Measurements from ENCODE around the gene TBCEL. TPM values are rescaled to one million over a fixed set of nuclear protein-coding genes. Genes with fewer than 3 reads are reported as not detected.

Gene TBCEL
- polyA plus RNA-seq, 1 donor (not counting 4 experiments of a cell fraction or from before 2014, with no cell fraction given), result 15.1 TPM

DNA sequence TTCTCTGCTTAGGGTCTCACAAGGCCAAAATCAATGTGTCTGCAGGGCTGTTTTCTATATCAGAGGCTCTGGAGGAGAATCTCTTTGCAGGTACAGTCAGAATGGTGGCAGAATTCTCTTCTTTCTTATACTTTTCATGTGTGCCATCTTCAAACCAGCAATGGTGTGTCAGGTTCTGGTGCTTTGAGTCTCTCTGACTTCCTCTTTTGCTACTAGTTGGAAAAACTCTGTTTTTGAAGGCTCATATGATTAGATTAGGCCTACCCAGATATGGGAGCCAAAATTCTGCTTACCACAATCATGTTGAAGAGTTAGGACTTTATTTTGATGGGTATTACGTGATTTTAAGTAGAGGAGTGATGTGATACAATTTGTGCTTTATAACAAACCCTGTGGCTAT, 58.3 kb downstream of the TBCEL start:
- Histone ChIP-seq H3K4me3 (ENCODE audit: control insufficient read depth in 2 of 3, extremely low read depth in 1 of 3, insufficient read depth in 2 of 3, low read depth in 1 of 3, low read length in 3 of 3) (no peak overlapping the region), H3K27ac (ENCODE audit: control insufficient read depth, insufficient read depth, low read length) (no peak overlapping the region), H3K4me2 (ENCODE audit: control insufficient read depth, extremely low read depth, insufficient read depth, low read depth, low read length) (no peak overlapping the region), H3K9me1 (ENCODE audit: control insufficient read depth, extremely low read depth, insufficient read depth, low read length) (no peaks in the 10 kb centered on the region), H4K20me1 (ENCODE audit: control insufficient read depth, extremely low read depth, insufficient read depth, low read length) (no peaks in the 10 kb centered on the region), H2AFZ (ENCODE audit: control insufficient read depth, low read length) (no peak overlapping the region), H3K27me3 (ENCODE audit: control insufficient read depth, extremely low read depth, insufficient read depth, low read length) (no peaks in the 10 kb centered on the region), H3K9me3 (ENCODE audit: control insufficient read depth, low read depth, low read length) (no peaks in the 10 kb centered on the region), H3K36me3 (ENCODE audit: control insufficient read depth in 2 of 2, extremely low read depth in 1 of 2, insufficient read depth in 2 of 2, low read length in 2 of 2) (peaks cover 4% of the 10 kb centered on the region in 2 experiments), H3K9ac (ENCODE audit: control insufficient read depth, extremely low read depth, insufficient read depth, low read length) (no peak overlapping the region), H3K79me2 (ENCODE audit: control insufficient read depth, insufficient read depth, low read length) (no peaks in the 10 kb centered on the region), H3K4me1 (ENCODE audit: control insufficient read depth, extremely low read depth, insufficient read depth, low read length) (no peaks in the 10 kb centered on the region)
- no peak for FAIRE-seq
- TF ChIP-seq, protein P1, sequence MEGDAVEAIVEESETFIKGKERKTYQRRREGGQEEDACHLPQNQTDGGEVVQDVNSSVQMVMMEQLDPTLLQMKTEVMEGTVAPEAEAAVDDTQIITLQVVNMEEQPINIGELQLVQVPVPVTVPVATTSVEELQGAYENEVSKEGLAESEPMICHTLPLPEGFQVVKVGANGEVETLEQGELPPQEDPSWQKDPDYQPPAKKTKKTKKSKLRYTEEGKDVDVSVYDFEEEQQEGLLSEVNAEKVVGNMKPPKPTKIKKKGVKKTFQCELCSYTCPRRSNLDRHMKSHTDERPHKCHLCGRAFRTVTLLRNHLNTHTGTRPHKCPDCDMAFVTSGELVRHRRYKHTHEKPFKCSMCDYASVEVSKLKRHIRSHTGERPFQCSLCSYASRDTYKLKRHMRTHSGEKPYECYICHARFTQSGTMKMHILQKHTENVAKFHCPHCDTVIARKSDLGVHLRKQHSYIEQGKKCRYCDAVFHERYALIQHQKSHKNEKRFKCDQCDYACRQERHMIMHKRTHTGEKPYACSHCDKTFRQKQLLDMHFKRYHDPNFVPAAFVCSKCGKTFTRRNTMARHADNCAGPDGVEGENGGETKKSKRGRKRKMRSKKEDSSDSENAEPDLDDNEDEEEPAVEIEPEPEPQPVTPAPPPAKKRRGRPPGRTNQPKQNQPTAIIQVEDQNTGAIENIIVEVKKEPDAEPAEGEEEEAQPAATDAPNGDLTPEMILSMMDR (optimal IDR thresholded peaks at IDR 0.05 in 1 of 3, IDR thresholded peaks at IDR 0.05 in 1 of 3, conservative IDR thresholded peaks at IDR 0.05 in 1 of 3; ENCODE audit: extremely low read depth in 1 of 3, insufficient read depth in 2 of 3, low read length in 3 of 3), result no peak
- TF ChIP-seq EZH2 (IDR thresholded peaks at IDR 0.05; ENCODE audit: low read length), result no peak
- DNase-seq (ENCODE audit: low read depth, low spot score), result no peak
- dilution Hi-C loops (cut with MboI; ENCODE audit: extremely low pct_ligation_motif_present, low sequenced_read_pairs), result no loop called here

DNA sequence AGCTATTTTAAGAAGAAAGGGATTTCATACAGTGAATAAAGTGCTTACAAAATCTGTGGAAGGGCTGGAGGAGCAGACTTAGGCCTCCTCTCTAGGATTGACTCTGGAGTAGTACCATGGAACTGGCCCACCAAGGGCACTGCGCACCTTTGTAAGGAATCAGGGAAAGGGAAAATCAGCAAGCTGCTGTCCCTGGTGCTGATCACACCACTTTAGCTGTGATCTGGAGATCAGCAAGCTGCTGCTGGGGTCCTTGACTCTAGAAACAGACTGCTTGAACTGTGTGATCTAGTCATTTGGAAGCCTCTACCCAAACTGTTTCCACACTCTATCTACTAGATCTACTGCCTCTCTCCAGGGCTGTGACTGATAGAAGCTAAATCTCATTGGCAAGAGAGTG, 58.8 kb downstream of the TBCEL start:
- no peak for TF ChIP-seq EZH2 (IDR thresholded peaks at IDR 0.05; ENCODE audit: low read length)
- TF ChIP-seq, protein P1 (optimal IDR thresholded peaks at IDR 0.05 in 1 of 3, IDR thresholded peaks at IDR 0.05 in 1 of 3, conservative IDR thresholded peaks at IDR 0.05 in 1 of 3; ENCODE audit: extremely low read depth in 1 of 3, insufficient read depth in 2 of 3, low read length in 3 of 3), result no peak
- no peak overlapping the region for H3K9ac ChIP-seq (ENCODE audit: control insufficient read depth, extremely low read depth, insufficient read depth, low read length)
- H3K4me1 ChIP-seq (ENCODE audit: control insufficient read depth, extremely low read depth, insufficient read depth, low read length), result no peaks in the 10 kb centered on the region
- H3K36me3 ChIP-seq (ENCODE audit: control insufficient read depth in 2 of 2, extremely low read depth in 1 of 2, insufficient read depth in 2 of 2, low read length in 2 of 2), result peaks cover 4 to 5% of the 10 kb centered on the region in 2 experiments
- H3K27ac ChIP-seq (ENCODE audit: control insufficient read depth, insufficient read depth, low read length), result no peak overlapping the region
- H3K4me2 ChIP-seq (ENCODE audit: control insufficient read depth, extremely low read depth, insufficient read depth, low read depth, low read length), result no peak overlapping the region
- no peaks in the 10 kb centered on the region for H4K20me1 ChIP-seq (ENCODE audit: control insufficient read depth, extremely low read depth, insufficient read depth, low read length)
- H3K9me3 ChIP-seq (ENCODE audit: control insufficient read depth, low read depth, low read length), result no peaks in the 10 kb centered on the region
- dilution Hi-C loops (cut with MboI; ENCODE audit: extremely low pct_ligation_motif_present, low sequenced_read_pairs), result no loop called here
- no peak overlapping the region for H3K4me3 ChIP-seq (ENCODE audit: control insufficient read depth in 2 of 3, extremely low read depth in 1 of 3, insufficient read depth in 2 of 3, low read depth in 1 of 3, low read length in 3 of 3)
- no peaks in the 10 kb centered on the region for H3K79me2 ChIP-seq (ENCODE audit: control insufficient read depth, insufficient read depth, low read length)
- H3K27me3 ChIP-seq (ENCODE audit: control insufficient read depth, extremely low read depth, insufficient read depth, low read length), result no peaks in the 10 kb centered on the region
- no peak overlapping the region for H2AFZ ChIP-seq (ENCODE audit: control insufficient read depth, low read length)
- DNase-seq (ENCODE audit: low read depth, low spot score) (no peak), FAIRE-seq (no peak)
- no peaks in the 10 kb centered on the region for H3K9me1 ChIP-seq (ENCODE audit: control insufficient read depth, extremely low read depth, insufficient read depth, low read length)

All from keratinocyte (primary cell).